Sigmoid colon (tissue), 4 donors: ENCODE measurements around the gene SMIM35.

Experiments used
- EP300 ChIP-seq, 4 donors: sonication (generic); formaldehyde crosslinking; IDR thresholded peaks; one replicate each; pipeline ENCODE4 v1.6.1; 2017; ENCODE audit warnings: antibody characterized with exemption in 4 of 4
- POLR2A ChIP-seq, 2 donors: fragments of 450-650 bp; IDR thresholded peaks; one replicate each; pipeline ENCODE4 v1.6.1; 2016; ENCODE audit warnings: antibody characterized with exemption in 2 of 2, mild to moderate bottlenecking in 2 of 2, moderate library complexity in 2 of 2
- POLR2AphosphoS5 ChIP-seq, 4 donors: sonication (generic); formaldehyde crosslinking; IDR thresholded peaks; one replicate each; pipeline ENCODE4 v1.6.1; 2017; ENCODE audit warnings: antibody characterized with exemption in 4 of 4
- TF ChIP-seq, protein P1 (sequence below), 4 experiments: fragments of 450-650 bp in 3 of 4; fragments of 200-600 bp in 1 of 4; IDR thresholded peaks; one replicate each; pipeline ENCODE4 v1.5.1; 2016 to 2019; ENCODE audit warnings: antibody characterized with exemption in 4 of 4, mild to moderate bottlenecking in 3 of 4, moderate library complexity in 2 of 4

DNA sequence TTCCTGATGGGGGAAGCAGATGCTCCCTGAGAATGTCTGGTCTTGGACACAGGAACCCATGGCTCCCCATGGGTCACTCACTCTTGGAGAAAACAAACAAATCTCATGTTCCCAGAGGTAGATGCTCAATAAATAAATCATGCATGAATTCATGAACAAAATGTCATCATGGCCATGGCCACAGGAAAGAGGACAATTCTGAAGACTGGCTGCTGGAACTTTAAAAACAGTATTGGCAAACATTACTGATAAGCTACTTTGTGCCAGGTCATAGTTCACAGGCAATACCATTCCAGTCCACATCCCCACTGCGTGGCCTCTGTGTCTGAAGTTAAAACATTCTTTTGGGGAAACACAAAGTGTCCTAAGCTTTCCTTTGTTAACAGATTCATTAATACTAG is 9.2 kb upstream of the SMIM35 start:
- TF ChIP-seq, protein P1, sequence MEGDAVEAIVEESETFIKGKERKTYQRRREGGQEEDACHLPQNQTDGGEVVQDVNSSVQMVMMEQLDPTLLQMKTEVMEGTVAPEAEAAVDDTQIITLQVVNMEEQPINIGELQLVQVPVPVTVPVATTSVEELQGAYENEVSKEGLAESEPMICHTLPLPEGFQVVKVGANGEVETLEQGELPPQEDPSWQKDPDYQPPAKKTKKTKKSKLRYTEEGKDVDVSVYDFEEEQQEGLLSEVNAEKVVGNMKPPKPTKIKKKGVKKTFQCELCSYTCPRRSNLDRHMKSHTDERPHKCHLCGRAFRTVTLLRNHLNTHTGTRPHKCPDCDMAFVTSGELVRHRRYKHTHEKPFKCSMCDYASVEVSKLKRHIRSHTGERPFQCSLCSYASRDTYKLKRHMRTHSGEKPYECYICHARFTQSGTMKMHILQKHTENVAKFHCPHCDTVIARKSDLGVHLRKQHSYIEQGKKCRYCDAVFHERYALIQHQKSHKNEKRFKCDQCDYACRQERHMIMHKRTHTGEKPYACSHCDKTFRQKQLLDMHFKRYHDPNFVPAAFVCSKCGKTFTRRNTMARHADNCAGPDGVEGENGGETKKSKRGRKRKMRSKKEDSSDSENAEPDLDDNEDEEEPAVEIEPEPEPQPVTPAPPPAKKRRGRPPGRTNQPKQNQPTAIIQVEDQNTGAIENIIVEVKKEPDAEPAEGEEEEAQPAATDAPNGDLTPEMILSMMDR (IDR thresholded peaks at IDR 0.05), result no peak
- TF ChIP-seq POLR2AphosphoS5 (IDR thresholded peaks at IDR 0.05) (no peak), POLR2A (IDR thresholded peaks at IDR 0.05) (no peak), EP300 (IDR thresholded peaks at IDR 0.05) (no peak)
